ENCODE data around the gene SLIT3.

- TF ChIP-seq FOXA1 (IDR thresholded peaks at IDR 0.05) (no peak), FOXM1 (IDR thresholded peaks at IDR 0.05; ENCODE audit: borderline replicate concordance) (peak; percentile 72), ELF4 (IDR thresholded peaks at IDR 0.05) (no peak), SUZ12 (IDR thresholded peaks at IDR 0.05) (no peak), TARDBP (IDR thresholded peaks at IDR 0.05) (no peak)
Observed at GRCh38 chr5:168620807-168621206, 680.1 kb downstream of the SLIT3 start.
